GM19438 (cell line): ENCODE measurements around the gene SIRT5.
A peak's percentile ranks its signal among the peaks of the same experiment; 100 is the strongest.

ENCODE experiments used
- ATAC-seq: cut with Tn5 transposase; IDR thresholded peaks from one replicate; pipeline ENCODE4 v1.9.1; 2021; ENCODE audit warnings: low read depth; ENCODE audit not compliant: unreplicated experiment

The SIRT5 gene

DNA sequence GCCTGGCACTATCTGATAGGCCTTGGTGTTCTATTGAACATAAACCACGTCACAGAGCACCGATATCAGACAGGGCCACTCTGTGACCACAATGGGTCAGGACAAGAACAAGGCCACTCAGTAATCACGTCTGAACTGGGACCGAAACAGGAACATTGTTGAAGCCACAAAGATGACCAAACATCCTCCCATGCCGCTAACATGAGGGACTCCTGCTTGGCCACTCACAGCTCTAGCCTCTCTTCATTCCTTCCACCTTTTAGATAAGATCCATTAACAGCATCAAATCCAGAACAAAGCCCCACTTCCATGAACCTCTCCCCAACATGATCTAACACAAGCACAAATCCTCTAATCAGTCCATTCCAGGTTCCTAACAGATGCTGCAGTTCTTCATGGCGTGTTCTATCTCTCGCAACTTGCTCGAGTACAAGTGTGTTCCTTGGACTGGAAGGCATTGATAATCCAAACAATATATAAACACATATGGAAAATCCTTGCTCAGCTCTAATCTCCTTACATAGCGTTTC lies 7.4 kb downstream of the SIRT5 start:
- ATAC-seq = no peak

DNA sequence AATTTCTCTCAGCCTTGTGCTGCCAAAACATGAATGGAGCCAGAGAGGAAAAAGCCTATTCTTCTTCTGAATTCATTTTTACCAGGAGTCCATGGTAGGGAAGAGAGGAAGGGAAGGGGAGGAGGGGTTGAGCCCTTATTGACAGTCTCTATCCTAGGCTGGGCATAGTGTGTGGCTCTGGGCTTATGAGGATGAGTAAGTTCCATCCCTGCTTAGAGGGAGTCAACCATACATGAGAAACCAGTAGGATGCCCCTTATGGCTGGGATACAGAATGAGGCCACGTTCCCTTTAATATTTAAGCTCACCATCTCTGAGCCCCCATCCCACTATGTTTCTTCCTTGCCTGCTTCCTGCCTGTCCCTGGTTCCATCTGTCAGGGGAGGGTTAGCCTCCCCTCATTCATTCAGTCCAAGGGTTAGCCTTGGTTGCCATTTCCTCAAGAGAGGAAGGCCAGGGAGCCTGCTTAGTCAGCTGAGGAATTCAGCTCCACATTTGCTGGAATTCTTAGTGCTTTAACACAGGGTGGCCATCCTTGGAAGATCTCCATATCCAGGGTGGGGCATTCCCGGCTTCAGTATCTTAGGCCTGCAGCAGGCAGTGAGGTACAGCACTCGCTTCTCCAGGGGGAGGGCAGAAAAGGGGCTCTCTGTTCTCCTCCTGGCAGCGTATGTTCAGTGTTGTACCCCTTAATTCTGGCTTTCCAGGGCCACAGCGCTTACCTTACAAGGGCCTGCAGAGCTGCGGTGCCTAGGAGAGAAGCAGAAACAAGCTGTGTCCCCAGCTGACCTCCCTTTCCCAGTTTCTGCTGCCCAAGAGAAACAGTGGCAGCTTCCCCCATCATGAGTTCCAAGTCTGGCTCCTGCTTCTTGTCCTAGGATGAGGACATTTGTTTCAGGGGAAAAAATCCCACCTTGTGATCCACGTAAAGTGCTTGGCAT lies 12.5 kb downstream of the SIRT5 start:
- no peak for ATAC-seq

GRCh38 chr6:13589801-13590200 lies 15.4 kb downstream of the SIRT5 start:
- no peak for ATAC-seq

GRCh38 chr6:13590574-13591153 lies 16.3 kb downstream of the SIRT5 start:
- no peak for ATAC-seq

DNA sequence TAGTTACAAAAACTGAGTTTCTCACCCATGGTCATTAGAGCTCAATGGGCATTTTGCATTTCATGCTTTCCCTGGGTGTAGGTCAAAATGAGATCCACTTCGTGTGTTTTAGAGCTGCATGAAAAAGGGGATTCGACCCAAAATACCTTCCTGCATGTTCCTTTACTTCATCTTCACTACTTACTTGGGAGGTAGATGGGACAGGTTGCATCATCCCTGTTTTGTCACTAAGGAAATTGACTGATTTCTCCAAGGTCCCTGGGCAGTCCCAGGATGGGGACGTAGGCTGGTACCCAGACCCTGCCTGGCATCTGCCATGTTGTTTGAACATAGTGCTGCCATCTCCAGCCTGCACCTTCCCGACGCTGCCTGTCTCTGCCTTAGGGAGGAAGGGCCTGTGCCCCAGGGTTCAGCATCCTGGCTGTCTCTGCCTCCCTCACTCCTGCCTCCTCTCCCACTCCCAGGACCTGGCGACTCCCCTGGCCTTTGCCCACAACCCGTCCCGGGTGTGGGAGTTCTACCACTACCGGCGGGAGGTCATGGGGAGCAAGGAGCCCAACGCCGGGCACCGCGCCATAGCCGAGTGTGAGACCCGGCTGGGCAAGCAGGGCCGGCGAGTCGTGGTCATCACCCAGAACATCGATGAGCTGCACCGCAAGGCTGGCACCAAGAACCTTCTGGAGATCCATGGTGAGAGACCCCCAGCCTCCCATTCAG lies 17.0 kb downstream of the SIRT5 start:
- no peak for ATAC-seq

DNA sequence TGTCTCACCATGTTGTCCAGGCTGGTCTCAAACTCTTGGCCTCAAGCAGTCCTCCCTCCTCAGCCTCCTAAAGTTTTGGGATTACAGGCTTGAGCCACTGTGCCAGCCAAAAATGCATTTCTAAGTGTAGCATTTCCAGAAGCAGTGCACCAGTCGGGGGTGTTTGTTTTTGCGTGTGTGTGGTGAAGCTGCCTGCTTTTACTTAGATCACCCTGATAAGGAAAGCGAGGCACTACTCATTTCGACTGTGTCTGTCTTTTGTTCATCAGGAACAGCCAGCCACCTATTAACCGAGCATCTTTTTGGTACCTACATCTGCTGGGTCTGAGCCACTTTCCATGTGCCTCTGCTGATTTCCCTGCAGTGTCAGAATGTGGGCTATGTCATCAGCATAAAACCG lies 18.7 kb downstream of the SIRT5 start:
- ATAC-seq = no peak

- no peak for ATAC-seq
Observed at GRCh38 chr6:13593720-13594119, 19.3 kb downstream of the SIRT5 start.

DNA sequence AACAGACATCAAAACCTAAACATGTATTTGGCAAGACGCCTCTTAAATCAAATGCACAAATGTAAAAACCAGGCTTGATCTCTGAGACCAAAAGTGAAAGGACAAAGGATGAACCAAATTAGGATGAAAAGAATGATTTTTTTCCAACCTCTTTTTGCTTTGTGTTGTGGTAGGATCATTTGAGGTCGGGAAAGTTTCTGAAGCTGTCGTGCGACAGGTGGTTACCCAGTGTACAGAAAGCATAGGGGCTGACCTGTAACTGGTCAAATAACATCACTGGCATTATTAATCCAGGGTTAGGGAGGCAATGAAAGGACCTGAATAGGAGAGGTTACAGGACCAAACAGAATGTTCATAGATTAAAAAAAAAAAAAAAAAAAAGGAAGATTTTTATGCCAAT lies 22.7 kb downstream of the SIRT5 start:
- no peak for ATAC-seq

GRCh38 chr6:13600036-13600435 lies 25.6 kb downstream of the SIRT5 start:
- no peak for ATAC-seq

DNA sequence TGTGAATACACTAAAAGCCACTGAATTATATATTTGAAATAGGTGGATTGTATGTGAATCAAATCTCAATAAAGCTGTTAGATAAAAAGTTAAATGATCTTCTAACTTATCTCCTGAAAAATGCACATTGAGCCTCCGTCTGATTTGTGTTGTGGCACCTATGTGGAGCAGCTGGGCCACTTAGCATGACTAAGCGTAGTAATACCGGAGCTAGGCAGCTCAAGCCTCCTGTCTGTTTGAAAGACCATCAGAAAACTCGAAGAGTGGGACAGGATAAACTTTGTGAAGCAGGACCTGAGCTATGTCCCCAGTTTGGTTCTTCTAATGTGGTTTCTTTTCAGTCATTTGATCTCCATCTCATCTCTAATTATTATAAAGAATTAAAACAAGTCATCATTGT lies 29.7 kb downstream of the SIRT5 start:
- no peak for ATAC-seq

DNA sequence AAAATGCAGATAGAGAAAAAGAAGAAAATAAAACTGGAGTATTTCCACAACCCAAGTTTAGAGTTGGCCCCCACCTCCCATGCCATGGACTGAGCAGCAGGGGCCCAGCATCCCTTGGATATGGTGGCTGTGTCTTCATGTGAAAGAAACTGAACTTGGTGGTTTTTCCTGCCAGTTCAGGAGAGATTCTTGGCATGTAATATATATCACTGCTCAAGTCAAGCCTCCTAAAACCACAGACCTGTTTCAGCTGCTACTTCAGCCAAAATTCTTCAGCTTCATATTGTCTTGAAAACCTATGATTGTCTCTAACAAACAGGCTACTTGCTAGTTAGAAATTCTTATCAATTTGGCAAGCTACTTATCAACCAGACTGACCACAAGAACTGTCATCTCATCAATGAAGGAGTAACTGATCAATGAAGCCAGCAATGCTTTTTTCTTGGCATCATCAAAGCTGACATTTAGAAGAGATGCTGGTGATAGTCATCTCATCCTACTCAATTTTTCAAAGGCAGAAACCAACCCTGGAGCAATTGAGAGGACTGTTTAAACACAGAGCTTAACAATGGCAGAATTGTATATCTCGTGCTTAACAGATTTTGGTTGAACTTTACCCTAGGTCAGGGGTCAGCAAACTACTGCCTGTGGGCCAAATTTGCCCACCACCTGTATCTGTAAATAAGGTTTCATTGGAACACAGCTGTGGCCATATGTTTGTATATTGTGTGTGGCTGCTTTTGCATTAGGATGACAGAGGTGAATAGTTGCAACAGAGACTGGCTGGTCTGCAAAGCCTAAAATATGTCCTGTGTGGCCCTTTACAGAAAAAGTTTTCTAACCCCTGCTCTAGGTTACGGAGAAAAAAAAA lies 30.4 kb downstream of the SIRT5 start:
- ATAC-seq = no peak

- no peak for ATAC-seq
Observed at GRCh38 chr6:13605634-13606033, 31.2 kb downstream of the SIRT5 start.

DNA sequence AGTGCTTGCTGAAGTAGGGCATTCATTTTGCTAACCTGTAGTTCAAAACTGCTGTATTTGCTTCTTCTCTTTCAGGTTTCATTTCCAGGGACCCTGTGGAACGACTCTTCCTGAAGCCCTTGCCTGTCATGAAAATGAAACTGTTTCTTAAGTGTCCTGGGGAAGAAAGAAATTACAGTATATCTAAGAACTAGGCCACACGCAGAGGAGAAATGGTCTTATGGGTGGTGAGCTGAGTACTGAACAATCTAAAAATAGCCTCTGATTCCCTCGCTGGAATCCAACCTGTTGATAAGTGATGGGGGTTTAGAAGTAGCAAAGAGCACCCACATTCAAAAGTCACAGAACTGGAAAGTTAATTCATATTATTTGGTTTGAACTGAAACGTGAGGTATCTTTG lies 37.3 kb downstream of the SIRT5 start:
- no peak for ATAC-seq

DNA sequence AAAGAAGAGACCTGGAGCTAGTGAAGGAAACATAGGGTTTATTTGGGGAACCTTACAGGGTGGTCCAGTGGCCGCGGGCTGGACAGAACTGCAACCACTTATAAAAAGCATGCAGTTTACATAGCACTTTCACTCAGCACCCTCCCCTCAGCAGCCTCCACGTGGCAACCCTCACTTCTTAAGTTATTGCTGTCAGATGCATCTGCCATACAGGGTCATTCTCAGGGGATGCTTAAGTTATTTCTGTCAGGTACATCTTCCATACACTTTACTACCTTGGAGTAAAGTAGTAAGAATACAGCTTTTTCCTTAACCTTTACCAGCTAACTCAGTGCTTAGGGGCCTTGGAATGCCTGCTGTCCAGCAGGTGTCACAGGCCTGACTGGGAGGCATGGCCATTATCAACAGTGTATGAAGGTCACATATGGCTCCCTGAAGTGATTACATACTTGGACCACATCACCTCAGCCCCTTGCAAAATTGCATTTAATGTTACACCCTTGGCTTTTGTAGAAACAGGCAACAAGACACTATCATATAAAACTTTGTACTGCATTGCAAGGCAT lies 38.7 kb downstream of the SIRT5 start:
- ATAC-seq = no peak

DNA sequence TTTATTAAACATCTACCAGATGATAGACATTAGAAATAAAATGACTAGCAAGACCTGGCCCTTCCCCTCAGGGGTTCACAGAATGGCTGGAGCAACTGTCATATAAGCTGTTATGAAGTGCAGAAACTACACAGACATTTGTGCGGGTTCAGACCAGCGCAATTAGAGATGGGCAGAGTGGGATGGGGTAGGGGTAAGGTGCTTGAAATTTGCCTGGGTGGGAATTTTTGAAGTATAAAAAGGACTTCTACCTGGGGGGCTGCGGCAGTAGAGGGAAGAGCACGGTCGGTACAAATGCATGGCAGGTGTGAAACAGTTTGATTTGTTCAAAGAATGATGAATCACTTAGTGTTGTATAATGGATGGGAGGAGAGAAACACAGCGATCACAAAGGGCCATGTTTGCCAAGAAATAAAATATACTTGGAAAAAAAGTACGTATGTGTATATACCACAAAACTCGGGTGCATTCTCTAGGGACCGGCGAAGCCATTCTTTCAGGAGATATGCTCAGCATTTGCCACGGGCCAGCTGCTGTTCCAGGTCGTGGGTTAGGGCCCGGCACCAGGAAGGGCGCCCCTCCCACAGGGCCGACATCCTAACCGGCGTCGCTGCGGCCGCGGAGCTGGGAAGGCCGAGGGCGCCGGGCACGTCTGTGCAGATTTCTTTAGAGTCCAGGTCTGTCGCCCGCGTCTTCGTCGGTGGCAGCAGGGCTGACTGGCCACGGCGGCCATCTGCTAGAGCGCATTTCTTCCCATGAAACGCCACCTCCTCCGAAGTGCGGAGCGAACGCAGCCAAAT lies 39.9 kb downstream of the SIRT5 start:
- peak; percentile 22 for ATAC-seq

GRCh38 chr6:13614926-13615791 lies 40.8 kb downstream of the SIRT5 start, which contains the start of gene NOL7:
NOL7 (plus strand) TSS chr6:13615335; CDS start chr6:13615359, 24 bp downstream.
- peak; percentile 90 for ATAC-seq

GRCh38 chr6:13615792-13616120 lies 41.4 kb downstream of the SIRT5 start:
- ATAC-seq = no peak

- ATAC-seq = no peak
Observed at GRCh38 chr6:13617066-13617465, 42.7 kb downstream of the SIRT5 start.
